ENCODE data around the gene SLC16A7.

SLC16A7 gene

GRCh38 chr12:59646636-59647035 lies 50.8 kb downstream of the SLC16A7 start:
- TF ChIP-seq, protein P1, sequence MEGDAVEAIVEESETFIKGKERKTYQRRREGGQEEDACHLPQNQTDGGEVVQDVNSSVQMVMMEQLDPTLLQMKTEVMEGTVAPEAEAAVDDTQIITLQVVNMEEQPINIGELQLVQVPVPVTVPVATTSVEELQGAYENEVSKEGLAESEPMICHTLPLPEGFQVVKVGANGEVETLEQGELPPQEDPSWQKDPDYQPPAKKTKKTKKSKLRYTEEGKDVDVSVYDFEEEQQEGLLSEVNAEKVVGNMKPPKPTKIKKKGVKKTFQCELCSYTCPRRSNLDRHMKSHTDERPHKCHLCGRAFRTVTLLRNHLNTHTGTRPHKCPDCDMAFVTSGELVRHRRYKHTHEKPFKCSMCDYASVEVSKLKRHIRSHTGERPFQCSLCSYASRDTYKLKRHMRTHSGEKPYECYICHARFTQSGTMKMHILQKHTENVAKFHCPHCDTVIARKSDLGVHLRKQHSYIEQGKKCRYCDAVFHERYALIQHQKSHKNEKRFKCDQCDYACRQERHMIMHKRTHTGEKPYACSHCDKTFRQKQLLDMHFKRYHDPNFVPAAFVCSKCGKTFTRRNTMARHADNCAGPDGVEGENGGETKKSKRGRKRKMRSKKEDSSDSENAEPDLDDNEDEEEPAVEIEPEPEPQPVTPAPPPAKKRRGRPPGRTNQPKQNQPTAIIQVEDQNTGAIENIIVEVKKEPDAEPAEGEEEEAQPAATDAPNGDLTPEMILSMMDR (IDR thresholded peaks at IDR 0.05; ENCODE audit: borderline replicate concordance, control extremely low read depth, extremely low read depth, insufficient read depth, missing control alignments): no peak
- in situ Hi-C loops (cut with MboI; ENCODE audit: low sequenced_read_pairs, unreplicated experiment): no loop called here

DNA sequence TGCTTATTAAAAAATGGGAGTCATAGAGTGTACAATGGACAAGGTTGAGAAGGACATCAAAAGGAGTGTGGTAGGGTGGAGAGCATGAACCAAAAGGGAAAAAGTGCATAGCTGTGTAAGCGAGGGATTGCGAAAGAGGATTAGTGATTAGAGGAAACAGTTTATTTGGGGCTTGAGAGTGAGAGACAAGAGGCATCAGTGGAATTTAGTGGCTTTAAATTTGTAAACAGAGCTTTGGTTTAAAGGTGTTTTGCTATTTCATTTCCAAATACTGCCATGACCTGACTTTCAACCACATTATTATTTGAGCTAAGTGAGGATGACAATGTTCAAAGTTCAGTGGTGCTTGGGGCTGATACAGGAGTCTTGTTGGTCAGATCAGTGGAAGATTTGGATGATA lies 53.4 kb downstream of the SLC16A7 start:
- no peak for DNase-seq (ENCODE audit: low spot score)
- in situ Hi-C loops (cut with MboI; ENCODE audit: low sequenced_read_pairs, unreplicated experiment): no loop called here

More at GRCh38 chr12:59646636-59647035, 50.8 kb downstream of the SLC16A7 start:
- no peak for DNase-seq (ENCODE audit: low spot score)

DNA sequence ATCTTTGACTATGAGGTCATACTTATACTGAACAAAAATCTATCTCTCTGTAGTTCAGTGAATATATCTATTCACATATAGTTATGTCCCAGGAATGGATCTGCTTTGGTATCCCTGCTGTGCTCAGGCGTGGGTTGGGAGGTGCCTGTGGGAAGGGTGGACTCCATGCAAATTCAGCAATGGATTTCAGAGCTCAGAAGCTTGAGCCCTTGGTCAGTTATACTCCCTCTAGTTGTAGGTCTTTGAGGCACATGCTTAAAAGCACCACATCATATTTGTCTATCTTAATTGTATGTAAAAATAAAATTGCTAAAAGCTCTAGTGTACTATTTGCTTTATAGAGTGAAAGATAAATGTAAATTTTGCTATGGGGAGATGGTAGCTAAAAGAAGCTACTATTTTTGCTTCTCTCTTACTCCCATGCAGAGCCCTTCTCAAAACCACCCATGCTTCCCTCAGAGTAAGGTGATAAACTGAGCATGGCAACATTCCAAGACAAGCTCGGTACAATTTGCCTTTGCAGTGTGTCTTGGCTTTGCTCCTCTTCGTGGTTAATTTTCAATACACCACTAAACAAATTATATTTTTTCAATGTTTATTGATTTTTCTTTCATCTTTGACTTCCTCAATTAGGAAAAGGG lies 54.9 kb downstream of the SLC16A7 start:
- TF ChIP-seq, protein P1 (IDR thresholded peaks at IDR 0.05; ENCODE audit: borderline replicate concordance, control extremely low read depth, extremely low read depth, insufficient read depth, missing control alignments): no peak
- DNase-seq (ENCODE audit: low spot score): no peak
- in situ Hi-C loops (cut with MboI; ENCODE audit: low sequenced_read_pairs, unreplicated experiment): no loop called here

More for the DNA sequence above, 53.4 kb downstream of the SLC16A7 start:
- TF ChIP-seq, protein P1 (IDR thresholded peaks at IDR 0.05; ENCODE audit: borderline replicate concordance, control extremely low read depth, extremely low read depth, insufficient read depth, missing control alignments): no peak

GRCh38 chr12:59651229-59651920 lies 55.5 kb downstream of the SLC16A7 start:
- in situ Hi-C loops (cut with MboI; ENCODE audit: low sequenced_read_pairs, unreplicated experiment): no loop called here
- TF ChIP-seq, protein P1 (IDR thresholded peaks at IDR 0.05; ENCODE audit: borderline replicate concordance, control extremely low read depth, extremely low read depth, insufficient read depth, missing control alignments): no peak
- DNase-seq (ENCODE audit: low spot score): no peak

DNA sequence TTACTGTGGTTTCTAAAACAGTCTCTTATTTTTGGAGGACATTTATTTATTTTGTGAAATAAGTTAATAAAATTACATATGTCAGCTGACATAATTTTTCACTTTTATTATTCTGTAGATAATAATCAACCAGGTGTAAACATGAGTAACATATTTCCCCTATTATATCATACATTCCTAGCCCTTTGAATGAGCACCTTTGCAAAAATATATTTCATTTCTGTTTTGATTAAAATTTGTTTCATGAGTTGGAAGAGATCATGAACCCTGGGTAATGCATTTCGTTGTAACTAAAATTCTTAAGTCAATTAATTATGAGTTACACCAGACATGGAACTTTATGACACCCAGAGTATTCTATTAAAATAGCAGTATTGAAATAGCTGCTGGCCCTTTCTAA lies 56.3 kb downstream of the SLC16A7 start:
- DNase-seq (ENCODE audit: low spot score): no peak
- in situ Hi-C loops (cut with MboI; ENCODE audit: low sequenced_read_pairs, unreplicated experiment): no loop called here
- TF ChIP-seq, protein P1 (IDR thresholded peaks at IDR 0.05; ENCODE audit: borderline replicate concordance, control extremely low read depth, extremely low read depth, insufficient read depth, missing control alignments): no peak

GRCh38 chr12:59654061-59654460 lies 58.2 kb downstream of the SLC16A7 start:
- in situ Hi-C loops (cut with MboI; ENCODE audit: low sequenced_read_pairs, unreplicated experiment): no loop called here
- no peak for DNase-seq (ENCODE audit: low spot score)
- TF ChIP-seq, protein P1 (IDR thresholded peaks at IDR 0.05; ENCODE audit: borderline replicate concordance, control extremely low read depth, extremely low read depth, insufficient read depth, missing control alignments): no peak

Measured in GM13976 (cell line).